ENCODE data around the gene MAP2K2. TPM values are rescaled to one million over a fixed set of nuclear protein-coding genes. Genes with fewer than 3 reads are reported as not detected.
A peak's percentile ranks its signal among the peaks of the same experiment; 100 is the strongest.

The MAP2K2 gene
- total RNA-seq, 1 experiment from 2014 or later: 151 TPM

DNA sequence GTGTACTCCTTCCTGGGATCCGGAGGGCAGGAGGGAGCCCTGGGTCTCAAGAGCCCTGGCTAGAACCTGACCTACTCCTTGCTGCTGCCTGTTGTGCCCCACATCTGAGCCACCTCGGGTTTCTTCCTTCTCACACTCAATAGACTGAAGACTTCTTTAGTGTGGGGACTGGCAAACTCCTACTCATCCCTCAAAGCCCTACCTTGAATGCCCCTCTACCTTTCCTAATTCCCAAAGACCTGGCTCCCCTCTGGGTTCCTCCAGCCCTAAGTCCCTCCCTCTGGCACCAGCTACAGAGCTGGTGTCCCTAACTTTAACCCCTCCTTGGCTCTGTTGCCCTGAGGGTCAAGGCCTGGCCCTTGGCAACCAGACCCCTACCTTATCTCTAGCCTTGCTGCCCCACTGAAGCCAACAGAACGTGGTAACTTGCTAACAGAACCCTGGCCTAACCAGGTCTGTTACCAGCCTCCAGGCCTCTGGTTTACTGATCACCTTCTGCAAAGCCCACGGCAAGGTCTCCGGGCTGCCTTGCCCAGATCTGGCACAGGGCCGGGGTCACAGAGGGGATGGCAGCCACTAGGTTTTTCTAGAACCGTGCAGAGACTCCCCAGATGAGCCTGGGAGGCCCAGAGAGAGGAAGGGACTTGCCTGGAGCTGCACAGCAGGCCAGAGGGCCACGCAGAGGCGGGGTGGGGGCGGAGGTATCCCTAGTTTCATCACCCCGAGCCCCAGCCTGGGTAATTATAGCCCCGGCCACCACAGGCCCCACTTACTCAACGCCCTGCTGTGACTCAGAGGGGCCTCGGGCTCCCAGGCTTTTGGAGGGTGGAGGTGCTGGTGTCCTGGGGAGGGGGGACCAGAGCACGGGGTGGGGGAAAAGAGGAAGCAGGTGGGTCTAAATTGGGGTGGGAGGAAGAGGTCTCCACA is 72.5 kb downstream of the MAP2K2 start:
- intact Hi-C loops (cut with micrococcal nuclease; ENCODE audit: unreplicated experiment) (no loop called here), in situ Hi-C loops (cut with HindIII; ENCODE audit: low pct_unique_long_range_greater_than_20kb, low sequenced_read_pairs) (no loop called here)
- Histone ChIP-seq H3K4me1 (ENCODE audit: control insufficient read depth, insufficient read depth, low read length) (peaks cover 21% of the 10 kb centered on the region), H3K4me3 (ENCODE audit: low read depth in 2 of 2, low read length in 2 of 2) (no peak overlapping the region), H3K27ac (ENCODE audit: low read length) (peak overlapping the region; percentile 63), H3K27me3 (ENCODE audit: control insufficient read depth, insufficient read depth, low read length) (no peaks in the 10 kb centered on the region), H3K36me3 (ENCODE audit: control insufficient read depth, insufficient read depth, low read length) (no peaks in the 10 kb centered on the region), H3K9me3 (ENCODE audit: control insufficient read depth, insufficient read depth, low read depth, low read length) (no peaks in the 10 kb centered on the region)
- TF ChIP-seq CTCF (IDR thresholded peaks at IDR 0.05) (no peak), POLR2AphosphoS5 (IDR thresholded peaks at IDR 0.05; ENCODE audit: low read depth, low read length) (no peak), SIN3A (IDR thresholded peaks at IDR 0.05; ENCODE audit: borderline replicate concordance, insufficient read depth, low read depth, low read length) (no peak), TCF7L2 (IDR thresholded peaks at IDR 0.05; ENCODE audit: low read depth, low read length) (no peak)
- TF ChIP-seq, protein P1, sequence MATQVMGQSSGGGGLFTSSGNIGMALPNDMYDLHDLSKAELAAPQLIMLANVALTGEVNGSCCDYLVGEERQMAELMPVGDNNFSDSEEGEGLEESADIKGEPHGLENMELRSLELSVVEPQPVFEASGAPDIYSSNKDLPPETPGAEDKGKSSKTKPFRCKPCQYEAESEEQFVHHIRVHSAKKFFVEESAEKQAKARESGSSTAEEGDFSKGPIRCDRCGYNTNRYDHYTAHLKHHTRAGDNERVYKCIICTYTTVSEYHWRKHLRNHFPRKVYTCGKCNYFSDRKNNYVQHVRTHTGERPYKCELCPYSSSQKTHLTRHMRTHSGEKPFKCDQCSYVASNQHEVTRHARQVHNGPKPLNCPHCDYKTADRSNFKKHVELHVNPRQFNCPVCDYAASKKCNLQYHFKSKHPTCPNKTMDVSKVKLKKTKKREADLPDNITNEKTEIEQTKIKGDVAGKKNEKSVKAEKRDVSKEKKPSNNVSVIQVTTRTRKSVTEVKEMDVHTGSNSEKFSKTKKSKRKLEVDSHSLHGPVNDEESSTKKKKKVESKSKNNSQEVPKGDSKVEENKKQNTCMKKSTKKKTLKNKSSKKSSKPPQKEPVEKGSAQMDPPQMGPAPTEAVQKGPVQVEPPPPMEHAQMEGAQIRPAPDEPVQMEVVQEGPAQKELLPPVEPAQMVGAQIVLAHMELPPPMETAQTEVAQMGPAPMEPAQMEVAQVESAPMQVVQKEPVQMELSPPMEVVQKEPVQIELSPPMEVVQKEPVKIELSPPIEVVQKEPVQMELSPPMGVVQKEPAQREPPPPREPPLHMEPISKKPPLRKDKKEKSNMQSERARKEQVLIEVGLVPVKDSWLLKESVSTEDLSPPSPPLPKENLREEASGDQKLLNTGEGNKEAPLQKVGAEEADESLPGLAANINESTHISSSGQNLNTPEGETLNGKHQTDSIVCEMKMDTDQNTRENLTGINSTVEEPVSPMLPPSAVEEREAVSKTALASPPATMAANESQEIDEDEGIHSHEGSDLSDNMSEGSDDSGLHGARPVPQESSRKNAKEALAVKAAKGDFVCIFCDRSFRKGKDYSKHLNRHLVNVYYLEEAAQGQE (IDR thresholded peaks at IDR 0.05; ENCODE audit: insufficient read depth in 1 of 2, low read depth in 2 of 2, low read length in 1 of 2): no peak
- CTCF ChIA-PET: interaction anchor here (0.7 kb wide), 1 partner anchor 289 kb away, joined by 5 read pairs; the partner anchor contains the start of gene MRPL54
- ATAC-seq (peak; percentile 31; the same call in 1 of the 2 replicates), DNase-seq (ENCODE audit: low read depth, low spot score) (no peak)
- no TSS peak for BruUV-seq (replicated peaks)
- POLR2A ChIA-PET: interaction anchor here (0.7 kb wide), 1 partner anchor 120 kb away, joined by 12 read pairs; no protein-coding TSS in a partner anchor

DNA sequence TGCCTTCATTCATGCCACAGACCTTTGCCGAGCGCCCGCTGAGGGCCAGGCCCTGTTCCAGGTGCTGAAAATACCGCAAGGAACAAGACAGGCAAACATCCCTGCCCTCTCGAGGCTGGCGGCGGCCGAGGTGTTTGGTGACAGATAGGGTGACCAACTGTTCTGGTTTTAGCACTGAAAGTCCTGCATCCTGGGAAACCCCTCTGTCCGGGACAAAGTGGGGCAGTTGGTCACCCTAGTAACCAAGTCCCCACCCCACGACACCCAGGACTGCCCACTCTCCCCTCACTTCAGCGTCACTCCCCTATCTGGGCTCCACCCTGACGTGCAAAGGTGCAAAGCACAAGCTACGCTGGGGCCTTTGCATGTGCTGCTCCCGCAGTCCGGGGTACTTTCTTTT is 74.5 kb downstream of the MAP2K2 start:
- Histone ChIP-seq H3K27me3 (ENCODE audit: control insufficient read depth, insufficient read depth, low read length) (no peaks in the 10 kb centered on the region), H3K27ac (ENCODE audit: low read length) (no peak overlapping the region), H3K4me3 (ENCODE audit: low read depth in 2 of 2, low read length in 2 of 2) (no peak overlapping the region), H3K36me3 (ENCODE audit: control insufficient read depth, insufficient read depth, low read length) (no peaks in the 10 kb centered on the region; the same call in 1 of the 2 replicates), H3K9me3 (ENCODE audit: control insufficient read depth, insufficient read depth, low read depth, low read length) (no peaks in the 10 kb centered on the region), H3K4me1 (ENCODE audit: control insufficient read depth, insufficient read depth, low read length) (peaks cover 21% of the 10 kb centered on the region)
- TF ChIP-seq, protein P1 (IDR thresholded peaks at IDR 0.05; ENCODE audit: insufficient read depth in 1 of 2, low read depth in 2 of 2, low read length in 1 of 2): peak; percentile 72 to 74; a peak in 3 of 4 replicates
- TF ChIP-seq POLR2AphosphoS5 (IDR thresholded peaks at IDR 0.05; ENCODE audit: low read depth, low read length): no peak
- no peak for TF ChIP-seq TCF7L2 (IDR thresholded peaks at IDR 0.05; ENCODE audit: low read depth, low read length)
- no peak for TF ChIP-seq SIN3A (IDR thresholded peaks at IDR 0.05; ENCODE audit: borderline replicate concordance, insufficient read depth, low read depth, low read length)
- no peak for TF ChIP-seq CTCF (IDR thresholded peaks at IDR 0.05)
- ATAC-seq: no peak
- BruUV-seq (replicated peaks): no TSS peak
- no peak for DNase-seq (ENCODE audit: low read depth, low spot score)
- ChIA-PET POLR2A (no interaction called here), CTCF (no interaction called here)
- in situ Hi-C loops (cut with HindIII; ENCODE audit: low pct_unique_long_range_greater_than_20kb, low sequenced_read_pairs) (no loop called here), intact Hi-C loops (cut with micrococcal nuclease; ENCODE audit: unreplicated experiment) (no loop called here)
